Rectal smooth muscle tissue (tissue), 1 donor: Measurements from ENCODE around the gene NRP1.

Source experiments
- H3K27ac ChIP-seq: one replicate; pipeline ENCODE4 v1.7.0; 2013; ENCODE audit warnings: low read depth, low read length, inconsistent platforms
- H3K27me3 ChIP-seq: one replicate; pipeline ENCODE4 v1.7.0; 2013; ENCODE audit warnings: low read length; ENCODE audit not compliant: control insufficient read depth, insufficient read depth
- H3K36me3 ChIP-seq: one replicate; pipeline ENCODE4 v1.7.0; 2013; ENCODE audit warnings: low read length; ENCODE audit not compliant: control insufficient read depth, insufficient read depth
- H3K4me1 ChIP-seq: one replicate; pipeline ENCODE4 v1.7.0; 2013; ENCODE audit warnings: low read length; ENCODE audit not compliant: control insufficient read depth, insufficient read depth
- H3K4me3 ChIP-seq: one replicate; pipeline ENCODE4 v1.7.0; 2013; ENCODE audit warnings: low read length
- H3K9ac ChIP-seq: one replicate; pipeline ENCODE4 v1.7.0; 2013; ENCODE audit warnings: low read length

Gene NRP1

DNA sequence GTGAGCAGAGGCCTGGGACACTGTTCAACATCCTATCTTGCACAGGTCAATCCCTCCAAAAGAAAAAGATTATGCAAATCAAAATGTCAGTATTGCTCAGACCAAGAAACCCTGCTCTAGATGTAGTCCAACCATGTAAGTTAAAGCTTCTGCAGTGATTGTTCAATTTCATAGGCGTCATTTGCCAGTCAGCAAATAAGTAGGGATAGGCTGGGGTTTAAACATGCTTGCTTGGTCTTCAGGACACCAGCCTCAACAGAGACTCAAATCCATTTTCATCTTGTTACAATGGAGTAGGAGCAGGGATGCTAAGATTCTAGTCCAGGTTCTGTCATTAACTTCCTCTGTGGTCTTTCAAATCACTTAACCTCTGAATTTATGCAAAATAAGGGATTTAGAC is 89.1 kb downstream of the NRP1 start:
- Histone ChIP-seq H3K9ac (no peak overlapping the region), H3K36me3 (no peaks in the 10 kb centered on the region), H3K27me3 (no peaks in the 10 kb centered on the region), H3K27ac (no peak overlapping the region), H3K4me1 (no peaks in the 10 kb centered on the region), H3K4me3 (no peak overlapping the region)

DNA sequence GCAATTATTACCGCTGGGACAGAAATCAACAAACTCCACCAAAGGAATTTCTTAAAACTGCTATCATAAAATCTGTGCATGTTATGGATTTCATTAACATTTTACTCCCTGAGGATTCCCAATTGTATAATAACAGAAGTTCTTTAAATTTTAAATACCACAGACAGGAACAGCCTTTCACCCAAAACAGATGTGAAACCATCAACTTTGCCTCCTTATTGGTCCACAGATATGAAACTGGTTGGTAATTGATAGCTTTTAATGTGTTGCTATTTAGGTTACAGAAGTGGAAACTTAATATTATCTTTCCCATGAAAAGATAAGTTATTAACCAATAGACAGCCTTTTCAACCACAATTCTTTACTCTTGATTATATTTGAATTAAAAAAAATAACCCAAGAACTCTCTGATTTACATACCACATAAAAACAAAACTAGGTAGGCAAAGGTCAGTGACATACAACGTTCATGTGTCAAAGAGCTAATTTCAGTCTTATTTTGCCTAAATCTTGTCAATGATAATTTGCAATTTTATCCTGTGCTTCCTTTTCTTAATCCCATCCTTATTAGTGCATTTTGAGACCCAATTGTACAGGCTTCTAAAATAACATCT is 90.0 kb downstream of the NRP1 start:
- no peak overlapping the region for H3K27ac ChIP-seq
- no peaks in the 10 kb centered on the region for H3K36me3 ChIP-seq

DNA sequence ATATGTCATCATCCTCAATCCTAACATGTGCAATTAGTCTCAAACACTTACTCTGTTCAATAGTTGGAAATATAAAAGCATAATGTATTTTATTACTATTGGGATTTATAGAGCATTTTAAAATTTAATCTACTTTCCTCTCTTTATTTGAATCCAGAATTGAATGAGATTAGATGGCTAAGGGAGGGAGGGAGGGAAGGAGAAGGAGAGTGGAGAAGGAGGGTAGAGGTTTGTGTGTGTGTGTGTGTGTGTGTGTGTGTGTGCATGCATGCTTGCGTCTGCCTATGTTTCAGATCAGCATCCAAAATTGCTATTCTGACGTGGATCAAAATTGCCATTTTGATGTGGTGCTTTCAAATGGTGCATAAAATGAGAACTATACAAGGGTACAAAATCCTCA is 90.8 kb downstream of the NRP1 start:
- no peaks in the 10 kb centered on the region for H3K27me3 ChIP-seq
- no peak overlapping the region for H3K27ac ChIP-seq
- H3K4me3 ChIP-seq = no peak overlapping the region
- no peaks in the 10 kb centered on the region for H3K4me1 ChIP-seq
- H3K9ac ChIP-seq = no peak overlapping the region
- H3K36me3 ChIP-seq = no peaks in the 10 kb centered on the region

More for the DNA sequence above, 90.0 kb downstream of the NRP1 start:
- no peak overlapping the region for H3K9ac ChIP-seq
- no peak overlapping the region for H3K4me3 ChIP-seq
- H3K4me1 ChIP-seq = no peaks in the 10 kb centered on the region
- no peaks in the 10 kb centered on the region for H3K27me3 ChIP-seq

DNA sequence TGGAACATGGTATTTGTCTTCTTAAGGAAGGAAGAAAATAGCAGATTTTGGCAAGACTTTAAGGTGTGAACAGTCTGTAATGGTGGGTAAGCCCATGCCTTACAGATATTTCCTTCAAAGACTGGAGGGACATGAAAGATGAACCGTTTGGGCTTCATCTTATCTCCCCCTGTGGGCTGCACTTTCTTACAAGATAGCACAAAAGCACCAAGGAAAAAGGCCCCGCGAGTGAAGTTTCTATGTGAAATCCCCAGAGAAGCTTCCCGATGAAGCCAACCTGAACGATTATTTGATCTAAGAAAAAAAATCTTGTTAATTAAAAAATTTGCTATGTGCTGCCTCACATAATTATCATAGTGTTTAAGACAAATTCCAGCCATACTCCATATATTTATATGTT is 91.5 kb downstream of the NRP1 start:
- H3K27me3 ChIP-seq = no peaks in the 10 kb centered on the region
- H3K27ac ChIP-seq = no peak overlapping the region
- H3K9ac ChIP-seq = no peak overlapping the region
- H3K36me3 ChIP-seq = no peaks in the 10 kb centered on the region
- H3K4me3 ChIP-seq = no peak overlapping the region
- H3K4me1 ChIP-seq = no peaks in the 10 kb centered on the region

DNA sequence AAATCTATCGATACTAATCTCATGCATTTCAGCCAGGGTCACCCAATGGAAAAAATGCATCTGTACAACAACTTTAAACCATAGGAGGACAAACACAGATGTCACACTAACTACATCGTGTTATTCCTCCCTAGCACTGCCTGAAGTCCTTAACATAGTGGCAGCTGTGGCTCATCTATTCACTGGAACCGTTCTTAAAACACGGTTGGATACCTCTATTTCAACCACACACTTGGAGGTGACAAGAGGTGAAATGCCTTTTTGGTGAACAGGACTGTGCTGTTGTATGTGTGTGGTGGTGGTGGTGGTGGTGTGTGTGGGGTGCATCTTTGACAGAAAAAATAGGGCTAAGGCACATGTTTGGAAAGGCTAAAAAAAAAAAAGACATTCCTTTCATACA is 93.1 kb downstream of the NRP1 start:
- no peak overlapping the region for H3K4me3 ChIP-seq
- no peak overlapping the region for H3K27ac ChIP-seq
- no peaks in the 10 kb centered on the region for H3K36me3 ChIP-seq
- no peak overlapping the region for H3K9ac ChIP-seq
- no peaks in the 10 kb centered on the region for H3K4me1 ChIP-seq
- no peaks in the 10 kb centered on the region for H3K27me3 ChIP-seq

DNA sequence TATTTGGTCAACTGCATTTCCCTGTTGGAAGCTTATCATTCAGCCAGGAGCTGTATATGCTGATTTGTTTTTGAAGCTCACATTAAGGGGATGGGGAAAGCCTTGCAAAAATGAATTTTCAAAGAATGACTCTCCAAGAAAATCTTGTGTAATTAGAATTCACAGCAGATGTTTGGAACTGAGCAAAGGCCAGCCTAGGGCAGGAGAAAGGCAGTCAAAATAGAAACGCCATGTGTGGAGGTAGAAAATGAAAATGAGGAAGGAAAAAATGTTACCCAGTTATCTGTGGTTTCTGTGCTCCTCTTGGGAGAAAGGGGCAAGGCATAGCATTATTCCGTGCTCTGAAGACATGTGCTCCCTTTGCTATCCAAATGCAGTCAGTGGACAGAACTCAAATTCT is 93.5 kb downstream of the NRP1 start:
- no peaks in the 10 kb centered on the region for H3K36me3 ChIP-seq
- no peak overlapping the region for H3K9ac ChIP-seq
- H3K4me3 ChIP-seq = no peak overlapping the region
- no peaks in the 10 kb centered on the region for H3K4me1 ChIP-seq
- no peaks in the 10 kb centered on the region for H3K27me3 ChIP-seq
- no peak overlapping the region for H3K27ac ChIP-seq

DNA sequence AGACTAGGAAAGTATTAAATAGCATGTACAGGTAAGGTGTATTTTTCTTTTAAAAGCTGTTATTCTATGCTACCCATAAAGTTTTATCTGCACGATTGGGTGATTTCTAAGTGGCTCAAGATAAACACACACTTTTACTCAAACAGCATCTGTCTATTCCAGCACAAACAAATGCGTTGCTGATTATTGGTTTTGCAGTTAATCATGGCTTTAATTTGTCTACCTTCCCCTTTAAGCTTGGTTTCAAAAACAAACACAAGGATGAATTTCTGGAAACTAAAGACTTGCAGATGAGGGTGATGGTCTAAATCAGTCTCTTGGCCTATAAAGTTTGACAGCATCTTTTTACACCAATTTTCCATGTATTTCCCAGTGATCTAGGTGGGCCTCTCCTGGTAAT is 94.2 kb downstream of the NRP1 start:
- Histone ChIP-seq H3K4me1 (no peaks in the 10 kb centered on the region), H3K27me3 (no peaks in the 10 kb centered on the region), H3K36me3 (no peaks in the 10 kb centered on the region), H3K9ac (no peak overlapping the region), H3K4me3 (no peak overlapping the region), H3K27ac (no peak overlapping the region)

DNA sequence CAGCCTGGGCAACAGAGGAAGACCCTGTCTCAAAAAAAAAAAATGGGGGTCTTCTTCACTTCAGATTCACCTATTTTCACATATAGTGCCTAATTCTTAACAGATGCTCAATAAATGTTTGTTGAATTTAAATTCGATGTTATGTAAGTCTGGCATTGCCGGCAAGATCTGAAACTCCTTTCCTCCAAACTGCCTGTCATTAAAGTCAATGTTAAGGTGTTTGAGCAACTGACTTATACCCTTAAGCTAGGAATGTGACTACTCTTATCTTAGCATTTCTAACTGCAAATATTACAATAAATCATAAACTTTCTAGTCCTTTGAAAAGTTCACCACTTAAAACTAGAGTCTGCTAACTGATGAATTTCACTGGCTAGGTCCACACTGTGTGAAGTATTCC is 95.2 kb downstream of the NRP1 start:
- Histone ChIP-seq H3K36me3 (no peaks in the 10 kb centered on the region), H3K9ac (no peak overlapping the region), H3K4me3 (no peak overlapping the region), H3K27me3 (no peaks in the 10 kb centered on the region), H3K4me1 (peaks cover 4% of the 10 kb centered on the region), H3K27ac (no peak overlapping the region)

DNA sequence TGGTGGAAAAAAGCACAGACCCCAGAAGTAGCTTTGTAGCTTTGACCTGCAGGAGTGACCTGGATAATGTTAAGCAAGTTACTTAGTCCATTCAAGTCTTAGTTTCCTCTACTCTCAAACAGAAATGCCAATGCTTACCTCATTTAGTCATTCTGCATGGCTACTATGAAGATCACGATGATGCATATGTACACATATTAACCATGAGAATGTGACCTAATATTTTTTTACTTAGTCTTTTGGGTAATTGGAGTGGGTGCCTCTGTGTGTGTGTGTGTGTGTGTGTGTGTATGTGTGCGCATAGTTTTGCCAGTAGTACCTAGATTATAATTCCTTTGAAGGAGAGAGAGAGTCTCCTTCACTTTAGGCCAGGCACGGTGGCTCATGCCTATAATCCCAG is 95.8 kb downstream of the NRP1 start:
- Histone ChIP-seq H3K9ac (no peak overlapping the region), H3K27me3 (no peaks in the 10 kb centered on the region), H3K4me3 (no peak overlapping the region), H3K4me1 (peaks cover 4% of the 10 kb centered on the region), H3K27ac (no peak overlapping the region), H3K36me3 (no peaks in the 10 kb centered on the region)

DNA sequence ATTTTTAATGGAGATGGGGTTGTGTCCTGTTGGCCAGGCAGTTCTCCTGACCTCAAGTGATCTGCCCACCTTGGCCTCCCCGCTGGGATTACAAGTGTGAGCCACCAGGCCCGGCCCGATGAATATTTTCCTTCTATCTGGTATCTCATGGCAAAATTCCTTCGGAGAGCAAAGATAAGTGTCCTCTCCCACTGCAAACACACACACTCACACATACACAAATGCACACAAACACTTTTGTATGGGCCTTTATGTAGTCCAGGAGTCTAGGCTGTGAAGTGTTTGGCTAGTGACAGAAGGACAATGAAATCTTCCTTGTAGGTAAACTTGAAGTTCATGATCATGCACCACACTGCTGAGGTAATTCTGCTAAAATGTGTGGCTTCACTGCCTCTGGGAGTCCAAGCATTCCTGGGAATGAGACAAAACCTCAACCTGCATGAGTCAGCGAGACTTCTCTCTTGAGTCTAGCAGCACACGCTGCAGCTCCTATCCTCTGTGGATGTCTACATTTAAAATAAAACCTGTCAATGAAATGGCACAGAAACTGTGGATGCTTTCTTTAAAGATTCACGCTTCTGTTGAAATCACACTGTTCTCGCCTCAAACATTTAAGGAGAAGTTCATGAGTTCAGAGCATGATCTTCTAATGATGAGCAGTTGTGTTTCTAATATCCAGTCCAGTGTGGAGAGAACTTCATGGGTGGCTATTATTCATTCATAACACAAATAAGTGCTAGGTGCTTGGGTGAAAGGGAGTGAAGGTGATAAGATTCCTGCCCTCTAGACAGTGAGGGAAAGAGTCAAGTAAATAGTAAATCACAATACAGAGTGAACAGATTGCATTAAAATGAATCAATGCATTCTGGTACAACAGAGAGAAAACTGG is 96.5 kb downstream of the NRP1 start:
- Histone ChIP-seq H3K36me3 (no peaks in the 10 kb centered on the region), H3K4me3 (no peak overlapping the region), H3K4me1 (peaks cover 4% of the 10 kb centered on the region), H3K27ac (no peak overlapping the region), H3K27me3 (no peaks in the 10 kb centered on the region), H3K9ac (no peak overlapping the region)

DNA sequence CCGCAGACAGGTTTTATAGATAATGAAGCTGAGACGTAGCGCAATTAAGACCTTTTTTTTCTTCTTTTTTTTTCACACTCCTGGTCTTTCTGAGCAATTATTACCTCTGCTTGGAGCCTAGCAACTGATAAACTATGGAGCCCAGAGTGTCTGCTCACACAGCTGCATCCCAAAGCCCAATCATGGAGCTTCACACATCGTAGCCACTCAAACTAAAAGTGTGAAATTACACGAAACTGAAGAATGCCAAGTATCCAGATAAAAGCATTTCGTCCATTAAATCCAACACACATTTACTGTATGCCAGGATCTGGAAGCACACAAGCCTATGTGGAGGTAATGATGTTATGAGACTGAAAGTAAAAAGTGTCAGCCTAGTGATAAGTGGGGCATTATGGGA is 97.6 kb downstream of the NRP1 start:
- H3K4me3 ChIP-seq = no peak overlapping the region
- H3K36me3 ChIP-seq = no peaks in the 10 kb centered on the region
- H3K9ac ChIP-seq = no peak overlapping the region
- H3K27me3 ChIP-seq = no peaks in the 10 kb centered on the region
- peaks cover 4% of the 10 kb centered on the region for H3K4me1 ChIP-seq
- H3K27ac ChIP-seq = no peak overlapping the region

DNA sequence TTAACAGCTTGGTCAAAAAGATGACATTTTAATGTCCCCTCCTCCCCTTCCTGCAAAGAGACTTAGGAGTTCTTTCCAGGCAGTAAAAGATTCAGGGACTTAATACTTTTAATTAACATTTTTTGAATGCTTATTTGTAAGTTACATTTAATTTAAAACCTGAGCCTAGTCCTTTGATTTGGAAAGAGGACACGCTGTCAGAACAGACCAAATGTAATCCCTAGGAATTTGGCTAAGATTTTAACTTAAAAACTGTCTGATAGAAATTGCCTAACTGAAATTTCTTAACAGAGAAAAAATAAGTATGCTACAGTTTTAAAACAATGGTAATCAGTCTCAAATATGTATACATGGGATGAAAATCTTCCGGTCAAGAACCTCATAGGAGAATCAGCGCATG is 98.5 kb downstream of the NRP1 start:
- no peak overlapping the region for H3K4me3 ChIP-seq
- H3K27ac ChIP-seq = no peak overlapping the region
- H3K4me1 ChIP-seq = peaks cover 4% of the 10 kb centered on the region
- no peaks in the 10 kb centered on the region for H3K27me3 ChIP-seq
- no peaks in the 10 kb centered on the region for H3K36me3 ChIP-seq
- no peak overlapping the region for H3K9ac ChIP-seq
